GM12801 (cell line): Measurements from ENCODE around the gene CEP85L.

Experiments used
- TF ChIP-seq, protein P1 (sequence below): IDR thresholded peaks from one replicate; pipeline ENCODE4 v1.5.1; 2011; ENCODE audit warnings: control low read depth; ENCODE audit not compliant: insufficient read length; ENCODE audit errors: extremely low read depth

Gene CEP85L

GRCh38 chr6:118659513-118660217, 8.3 kb upstream of the CEP85L start:
- TF ChIP-seq, protein P1, sequence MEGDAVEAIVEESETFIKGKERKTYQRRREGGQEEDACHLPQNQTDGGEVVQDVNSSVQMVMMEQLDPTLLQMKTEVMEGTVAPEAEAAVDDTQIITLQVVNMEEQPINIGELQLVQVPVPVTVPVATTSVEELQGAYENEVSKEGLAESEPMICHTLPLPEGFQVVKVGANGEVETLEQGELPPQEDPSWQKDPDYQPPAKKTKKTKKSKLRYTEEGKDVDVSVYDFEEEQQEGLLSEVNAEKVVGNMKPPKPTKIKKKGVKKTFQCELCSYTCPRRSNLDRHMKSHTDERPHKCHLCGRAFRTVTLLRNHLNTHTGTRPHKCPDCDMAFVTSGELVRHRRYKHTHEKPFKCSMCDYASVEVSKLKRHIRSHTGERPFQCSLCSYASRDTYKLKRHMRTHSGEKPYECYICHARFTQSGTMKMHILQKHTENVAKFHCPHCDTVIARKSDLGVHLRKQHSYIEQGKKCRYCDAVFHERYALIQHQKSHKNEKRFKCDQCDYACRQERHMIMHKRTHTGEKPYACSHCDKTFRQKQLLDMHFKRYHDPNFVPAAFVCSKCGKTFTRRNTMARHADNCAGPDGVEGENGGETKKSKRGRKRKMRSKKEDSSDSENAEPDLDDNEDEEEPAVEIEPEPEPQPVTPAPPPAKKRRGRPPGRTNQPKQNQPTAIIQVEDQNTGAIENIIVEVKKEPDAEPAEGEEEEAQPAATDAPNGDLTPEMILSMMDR = no peak

GRCh38 chr6:118656847-118657451, 5.6 kb upstream of the CEP85L start:
- TF ChIP-seq, protein P1 = no peak

- TF ChIP-seq, protein P1 = no peak
Measured at GRCh38 chr6:118652051-118652615, 742 bp upstream of the CEP85L start.

- TF ChIP-seq, protein P1 = no peak
Measured at GRCh38 chr6:118650582-118651281, 659 bp downstream of the CEP85L start.

DNA sequence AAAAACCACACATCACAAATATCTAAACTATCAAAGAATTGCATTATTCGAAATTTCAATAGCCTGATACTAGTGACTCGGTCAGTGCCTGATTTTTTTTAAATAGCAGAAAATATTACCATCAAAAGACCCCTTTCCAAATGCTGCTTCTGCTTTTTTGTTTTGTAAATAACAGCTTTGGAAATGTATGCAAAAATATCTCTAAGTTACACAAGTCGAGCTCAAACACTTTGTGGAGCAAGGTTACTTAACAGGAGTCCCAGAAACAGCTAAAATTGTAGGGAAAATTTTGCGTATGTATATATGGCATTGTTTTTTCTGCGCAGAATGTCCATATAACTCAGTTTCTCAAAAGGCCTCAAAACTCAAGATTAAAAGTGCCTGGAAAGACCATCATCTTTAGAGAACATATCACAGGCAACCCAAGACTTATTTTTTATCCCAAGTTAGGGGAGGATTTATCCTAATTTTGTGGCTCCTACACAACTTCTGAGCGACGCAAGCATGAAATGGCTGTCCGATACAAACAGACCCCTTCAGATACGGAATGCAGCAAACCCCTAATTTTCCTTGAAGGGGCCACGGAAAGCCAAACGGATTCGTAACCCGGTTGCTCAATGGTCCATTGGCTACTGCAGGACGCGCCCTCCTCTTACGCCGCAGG, 1.3 kb downstream of the CEP85L start:
- TF ChIP-seq, protein P1 = no peak

GRCh38 chr6:118648866-118649554, 2.4 kb downstream of the CEP85L start:
- TF ChIP-seq, protein P1 = no peak

- TF ChIP-seq, protein P1 = no peak
Measured at GRCh38 chr6:118646977-118647376, 4.4 kb downstream of the CEP85L start.
